HG03432 (cell line): Measurements from ENCODE around the gene MCEE.
"Not testable (repeated sequence)": the region's sequence is repeated elsewhere in the genome, so short reads cannot be mapped to it uniquely, and the experiment has no call there.

ENCODE experiments used
- ATAC-seq: cut with Tn5 transposase; IDR thresholded peaks from one replicate; pipeline ENCODE4 v1.9.1; 2021; ENCODE audit warnings: mild to moderate bottlenecking, moderate library complexity; ENCODE audit not compliant: unreplicated experiment

Gene MCEE

GRCh38 chr2:71083752-71084312 is 46.2 kb downstream of the MCEE start:
- not testable (repeated sequence) for ATAC-seq

GRCh38 chr2:71083297-71083696 is 46.7 kb downstream of the MCEE start:
- ATAC-seq, result not testable (repeated sequence)

- ATAC-seq, result peak; percentile 79
Measured at GRCh38 chr2:71082402-71083252, 47.4 kb downstream of the MCEE start.

- ATAC-seq, result no peak
Measured at GRCh38 chr2:71078624-71079023, 51.4 kb downstream of the MCEE start.

GRCh38 chr2:71074893-71075395 is 55.1 kb downstream of the MCEE start:
- ATAC-seq, result no peak

GRCh38 chr2:71073475-71073874 is 56.6 kb downstream of the MCEE start:
- ATAC-seq, result no peak

GRCh38 chr2:71072492-71072891 is 57.5 kb downstream of the MCEE start:
- no peak for ATAC-seq

GRCh38 chr2:71071681-71072398 is 58.2 kb downstream of the MCEE start:
- ATAC-seq, result peak; percentile 42

GRCh38 chr2:71070294-71071093 is 59.5 kb downstream of the MCEE start:
- ATAC-seq, result no peak

- no peak for ATAC-seq
Measured at GRCh38 chr2:71069376-71069775, 60.7 kb downstream of the MCEE start.

GRCh38 chr2:71068218-71069035 is 61.6 kb downstream of the MCEE start, which contains the start of gene NAGK:
TSS of gene NAGK (plus strand) at chr2:71068648. CDS start at chr2:71068684, 36 bp downstream.
- ATAC-seq, result peak; percentile 72

GRCh38 chr2:71067567-71068217 is 62.3 kb downstream of the MCEE start:
- peak; percentile 9 for ATAC-seq

GRCh38 chr2:71066856-71067255 is 63.2 kb downstream of the MCEE start:
- ATAC-seq, result no peak

- ATAC-seq, result no peak
Measured at GRCh38 chr2:71064754-71065621, 65.0 kb downstream of the MCEE start.

GRCh38 chr2:71064110-71064611 is 65.9 kb downstream of the MCEE start:
- ATAC-seq, result no peak

GRCh38 chr2:71063216-71063615 is 66.8 kb downstream of the MCEE start:
- ATAC-seq, result no peak

- no peak for ATAC-seq
Measured at GRCh38 chr2:71060871-71061270, 69.2 kb downstream of the MCEE start.

- ATAC-seq, result no peak
Measured at GRCh38 chr2:71060211-71060610, 69.8 kb downstream of the MCEE start.
